AG04449 (cell line): Measurements from ENCODE around the gene PRPF19.

Experiments
- CTCF ChIA-PET: fragments of 350-600 bp; formaldehyde crosslinking; extraction: SDS; loops from one replicate; lab custom pipeline; 2021; ENCODE audit warnings: antibody characterized with exemption; lab: Yijun Ruan, JAX
- POLR2A ChIA-PET: fragments of 400-600, 350-600 bp; formaldehyde crosslinking; extraction: SDS; loops from one replicate; lab custom pipeline; 2020; ENCODE audit warnings: antibody characterized with exemption, inconsistent platforms; lab: Yijun Ruan, JAX
- DNase-seq: peaks from one replicate; pipeline ENCODE4 v3.0.0-alpha.2; 2010; ENCODE audit warnings: low read depth, low spot score
- H3K4me3 ChIP-seq: 2 replicates; pipeline ENCODE4 v1.5.1; 2011; ENCODE audit warnings: low read depth, mild to moderate bottlenecking, control low read depth, low read length
- TF ChIP-seq, protein P1 (sequence below): IDR thresholded peaks from one replicate; pipeline ENCODE4 v1.5.1; 2011; ENCODE audit warnings: mild to moderate bottlenecking, moderate library complexity, low read length, control low read depth, inconsistent platforms; ENCODE audit not compliant: insufficient read depth; ENCODE audit errors: missing control alignments

Gene PRPF19

DNA sequence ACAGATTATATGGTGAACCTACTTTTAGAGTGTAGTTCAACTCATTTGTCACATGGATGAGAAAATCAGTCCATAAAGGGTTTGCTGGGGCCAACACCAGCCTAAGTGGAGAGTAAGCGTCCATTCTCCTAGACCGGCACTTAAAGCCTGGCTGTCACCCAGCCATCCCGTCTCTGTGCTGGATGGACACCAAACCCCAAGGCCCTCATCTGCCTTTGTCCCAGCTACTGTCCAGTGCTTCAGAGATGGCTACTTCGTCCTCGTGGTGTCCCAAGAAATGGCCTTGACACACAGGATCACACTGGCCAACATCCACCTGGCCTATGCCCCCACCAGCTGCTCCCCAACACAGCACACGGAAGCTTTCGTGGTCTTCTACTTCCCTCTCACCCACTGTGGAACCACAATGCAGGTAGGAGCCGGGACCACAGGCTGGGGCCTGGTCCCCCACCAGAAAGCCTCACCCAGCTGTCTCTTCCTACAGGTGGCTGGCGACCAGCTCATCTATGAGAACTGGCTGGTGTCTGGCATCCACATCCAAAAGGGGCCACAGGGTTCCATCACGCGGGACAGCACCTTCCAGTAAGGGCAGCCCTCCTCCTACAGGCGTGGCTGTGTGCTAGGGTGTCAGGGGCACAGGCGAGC is 35.5 kb downstream of the PRPF19 start:
- POLR2A ChIA-PET, result no interaction called here
- CTCF ChIA-PET, result interaction anchor here (1.0 to 4.5 kb wide), 7 partner anchors 10 to 269 kb away, joined by 4 to 15 read pairs (median 5); partner anchors contain the start of gene PTGDR2
- DNase-seq, result no peak
- no peak overlapping the region for H3K4me3 ChIP-seq
- TF ChIP-seq, protein P1, sequence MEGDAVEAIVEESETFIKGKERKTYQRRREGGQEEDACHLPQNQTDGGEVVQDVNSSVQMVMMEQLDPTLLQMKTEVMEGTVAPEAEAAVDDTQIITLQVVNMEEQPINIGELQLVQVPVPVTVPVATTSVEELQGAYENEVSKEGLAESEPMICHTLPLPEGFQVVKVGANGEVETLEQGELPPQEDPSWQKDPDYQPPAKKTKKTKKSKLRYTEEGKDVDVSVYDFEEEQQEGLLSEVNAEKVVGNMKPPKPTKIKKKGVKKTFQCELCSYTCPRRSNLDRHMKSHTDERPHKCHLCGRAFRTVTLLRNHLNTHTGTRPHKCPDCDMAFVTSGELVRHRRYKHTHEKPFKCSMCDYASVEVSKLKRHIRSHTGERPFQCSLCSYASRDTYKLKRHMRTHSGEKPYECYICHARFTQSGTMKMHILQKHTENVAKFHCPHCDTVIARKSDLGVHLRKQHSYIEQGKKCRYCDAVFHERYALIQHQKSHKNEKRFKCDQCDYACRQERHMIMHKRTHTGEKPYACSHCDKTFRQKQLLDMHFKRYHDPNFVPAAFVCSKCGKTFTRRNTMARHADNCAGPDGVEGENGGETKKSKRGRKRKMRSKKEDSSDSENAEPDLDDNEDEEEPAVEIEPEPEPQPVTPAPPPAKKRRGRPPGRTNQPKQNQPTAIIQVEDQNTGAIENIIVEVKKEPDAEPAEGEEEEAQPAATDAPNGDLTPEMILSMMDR, result no peak

DNA sequence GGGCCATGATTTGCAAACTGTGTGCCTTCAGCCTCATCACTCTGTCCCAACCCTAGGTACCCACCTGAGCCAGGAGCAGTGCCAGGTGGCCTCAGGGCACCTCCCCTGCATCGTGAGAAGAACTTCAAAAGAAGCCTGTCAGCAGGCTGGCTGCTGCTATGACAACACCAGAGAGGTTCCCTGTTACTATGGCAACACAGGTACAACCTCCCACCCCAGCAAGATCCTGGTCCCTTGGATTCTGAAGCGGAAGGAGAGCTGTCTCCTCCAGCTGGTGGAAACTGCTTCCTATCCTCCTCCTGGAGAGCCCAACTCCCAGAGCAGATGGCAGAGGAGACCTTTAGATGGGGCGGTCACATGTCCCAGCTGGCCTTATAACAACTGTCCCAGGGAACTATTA is 36.1 kb downstream of the PRPF19 start:
- ChIA-PET CTCF (interaction anchor here (1.2 to 4.5 kb wide), 3 partner anchors 17 to 269 kb away, joined by 4 to 15 read pairs (median 13); no protein-coding TSS in a partner anchor), POLR2A (no interaction called here)
- DNase-seq, result no peak
- no peak overlapping the region for H3K4me3 ChIP-seq
- TF ChIP-seq, protein P1, result no peak

DNA sequence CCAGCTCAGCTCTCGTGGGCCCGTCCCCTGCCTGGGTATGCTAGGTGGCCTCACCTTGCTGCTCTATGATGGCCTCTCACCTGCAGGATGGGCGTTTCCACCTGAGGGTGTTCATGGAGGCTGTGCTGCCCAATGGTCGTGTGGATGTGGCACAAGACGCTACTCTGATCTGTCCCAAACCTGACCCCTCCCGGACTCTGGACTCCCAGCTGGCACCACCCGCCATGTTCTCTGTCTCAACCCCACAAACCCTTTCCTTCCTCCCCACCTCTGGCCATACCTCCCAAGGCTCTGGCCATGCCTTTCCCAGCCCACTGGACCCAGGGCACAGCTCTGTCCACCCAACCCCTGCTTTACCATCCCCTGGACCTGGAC is 36.9 kb downstream of the PRPF19 start:
- no peak for DNase-seq
- ChIA-PET POLR2A (no interaction called here), CTCF (interaction anchor here (1.0 to 1.4 kb wide), 2 partner anchors 25 to 39 kb away, joined by 3 to 5 read pairs; no protein-coding TSS in a partner anchor)
- H3K4me3 ChIP-seq, result no peak overlapping the region
- TF ChIP-seq, protein P1, result no peak

DNA sequence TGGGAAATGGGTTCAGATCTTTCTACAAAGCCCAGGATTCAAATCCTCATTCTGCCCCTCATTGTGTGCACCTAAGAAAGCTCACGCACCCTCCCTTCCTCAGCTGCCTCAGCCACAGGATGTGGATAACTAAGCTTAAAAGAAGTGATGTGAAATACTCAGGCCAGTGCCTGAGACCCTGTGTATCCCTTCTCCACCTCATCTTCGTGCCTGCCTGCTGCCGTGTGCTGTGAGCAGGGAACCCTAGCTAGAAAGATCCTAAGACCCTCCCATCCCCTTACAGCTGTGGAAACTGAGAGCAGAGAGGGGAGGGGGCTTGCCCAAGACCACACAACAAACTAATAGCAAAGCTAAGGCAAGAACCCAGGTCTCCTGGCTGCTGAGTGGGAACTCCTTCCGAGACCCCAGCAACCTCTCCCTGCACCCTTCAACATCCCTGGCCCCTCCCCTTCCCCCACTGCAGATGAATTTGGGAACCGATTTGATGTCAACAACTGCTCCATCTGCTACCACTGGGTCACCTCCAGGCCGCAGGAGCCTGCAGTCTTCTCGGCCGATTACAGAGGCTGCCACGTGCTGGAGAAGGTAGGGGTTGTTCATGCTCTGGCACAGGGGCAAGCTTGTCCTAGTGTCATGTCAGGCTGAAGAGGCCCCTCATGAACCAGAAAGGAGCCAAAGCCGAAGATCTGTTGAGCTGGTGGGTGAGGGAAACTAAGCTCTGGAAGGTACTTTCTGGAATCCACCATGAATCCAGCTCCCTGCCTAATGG is 37.5 kb downstream of the PRPF19 start:
- POLR2A ChIA-PET, result no interaction called here
- H3K4me3 ChIP-seq, result no peak overlapping the region
- TF ChIP-seq, protein P1, result no peak
- no peak for DNase-seq
- CTCF ChIA-PET, result interaction anchor here (1.0 to 3.2 kb wide), 4 partner anchors 19 to 38 kb away, joined by 3 to 20 read pairs (median 6); no protein-coding TSS in a partner anchor

DNA sequence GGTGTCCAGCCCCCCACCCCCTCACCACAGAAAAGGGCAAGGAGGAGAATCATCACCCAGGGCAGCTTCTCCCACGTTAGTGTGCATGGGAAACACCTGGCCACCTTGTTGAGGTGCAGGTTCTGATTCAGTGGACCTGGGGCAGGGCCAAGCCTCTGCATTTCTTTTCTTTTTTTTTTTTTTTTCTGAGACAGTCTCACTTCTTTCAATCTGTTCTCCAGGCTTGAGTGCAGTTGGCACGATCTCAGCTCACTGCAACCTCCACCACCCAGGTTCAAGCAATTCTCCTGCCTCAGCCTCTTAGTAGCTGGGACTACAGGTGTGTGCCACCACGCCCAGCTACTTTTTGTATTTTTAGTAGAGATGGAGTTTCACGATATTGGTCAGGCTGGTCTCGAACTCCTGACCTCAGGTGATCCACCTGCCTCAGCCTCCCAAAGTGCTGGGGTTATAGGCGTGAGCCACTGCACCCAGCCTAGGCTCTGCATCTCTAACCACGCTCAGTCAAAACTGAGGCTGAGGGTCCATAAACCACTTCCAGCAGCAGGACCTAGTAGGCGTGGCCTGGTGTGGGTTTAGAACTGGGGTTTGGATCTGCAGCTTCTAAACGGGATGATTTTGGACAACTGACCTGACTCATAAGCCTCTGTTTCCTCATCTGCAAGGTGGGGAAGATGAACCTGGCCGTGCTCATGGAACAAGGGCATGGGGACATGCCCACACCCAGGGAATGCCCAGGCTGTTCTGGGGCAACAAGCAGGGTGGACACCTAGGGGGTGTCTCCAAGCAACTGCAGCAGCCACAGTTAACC is 38.3 kb downstream of the PRPF19 start:
- TF ChIP-seq, protein P1, result no peak
- ChIA-PET CTCF (interaction anchor here (1.2 to 3.2 kb wide), 5 partner anchors 16 to 37 kb away, joined by 3 to 20 read pairs (median 5); no protein-coding TSS in a partner anchor), POLR2A (no interaction called here)
- no peak for DNase-seq
- no peak overlapping the region for H3K4me3 ChIP-seq
